Measurements from ENCODE around the gene CTXND1.

GRCh38 chr15:80201256-80202015, 50.6 kb downstream of the CTXND1 start:
- TF ChIP-seq EZH2 (IDR thresholded peaks at IDR 0.05) (no peak), POLR2AphosphoS5 (IDR thresholded peaks at IDR 0.05; ENCODE audit: borderline replicate concordance, low read depth, low read length) (no peak), FOXP2 (optimal IDR thresholded peaks at IDR 0.05; ENCODE audit: control extremely low read depth, extremely low read length, insufficient read depth) (no peak)

Data from SK-N-MC (cell line).